Colonic mucosa (tissue), 4 donors: ENCODE measurements around the gene HAND2. TPM values are rescaled to one million over a fixed set of nuclear protein-coding genes. Genes with fewer than 3 reads are reported as not detected.

ENCODE experiments used
- DNase-seq: peaks from one replicate; pipeline ENCODE4 v3.0.0-alpha.2; 2020
- H3K27ac ChIP-seq: fragments of 200-600 bp; one replicate; pipeline ENCODE4 v1.8.0; 2021
- H3K27me3 ChIP-seq: fragments of 200-600 bp; one replicate; pipeline ENCODE4 v1.8.0; 2021
- H3K36me3 ChIP-seq: fragments of 200-600 bp; one replicate; pipeline ENCODE4 v1.8.0; 2021
- H3K4me1 ChIP-seq: fragments of 200-600 bp; one replicate; pipeline ENCODE4 v1.8.0; 2021; ENCODE audit warnings: mild to moderate bottlenecking
- H3K4me3 ChIP-seq: fragments of 200-600 bp; one replicate; pipeline ENCODE4 v1.8.0; 2021
- H3K9ac ChIP-seq, 2 donors: one replicate each; pipeline ENCODE4 v1.7.0; 2013; ENCODE audit warnings: control low read depth in 2 of 2, low read depth in 2 of 2, low read length in 2 of 2
- H3K9me3 ChIP-seq: fragments of 200-600 bp; one replicate; pipeline ENCODE4 v1.8.0; 2021
- CTCF ChIP-seq: fragments of 200-600 bp; IDR thresholded peaks from one replicate; pipeline ENCODE4 v1.8.0; 2022; ENCODE audit warnings: antibody characterized with exemption, mild to moderate bottlenecking
- intact Hi-C: fragments of 100-400 bp; cut with DNase I; formaldehyde crosslinking; loops from one replicate; pipeline ENCODE4 v1.14.1; 2022
- total RNA-seq, 2 donors: library from RNA; stranded (reverse); fragmentation: NEBNext Ultra II Directional in 1 of 2; extraction: Animal tissue kit (Norgen Biotek cat#: 25700) in 1 of 2; gene quantifications; one replicate each; pipeline ENCODE4 v1.2.1, GENCODE V29; 2021
- donor health status: healthy.
- donor health status: DM: no; HTN: no; CAD: no.
- donor health status: DM: no; HTN: no; CAD: no.

HAND2 gene
- total RNA-seq, 2 donors from 2014 or later, result 1.6 to 9.4 TPM

DNA sequence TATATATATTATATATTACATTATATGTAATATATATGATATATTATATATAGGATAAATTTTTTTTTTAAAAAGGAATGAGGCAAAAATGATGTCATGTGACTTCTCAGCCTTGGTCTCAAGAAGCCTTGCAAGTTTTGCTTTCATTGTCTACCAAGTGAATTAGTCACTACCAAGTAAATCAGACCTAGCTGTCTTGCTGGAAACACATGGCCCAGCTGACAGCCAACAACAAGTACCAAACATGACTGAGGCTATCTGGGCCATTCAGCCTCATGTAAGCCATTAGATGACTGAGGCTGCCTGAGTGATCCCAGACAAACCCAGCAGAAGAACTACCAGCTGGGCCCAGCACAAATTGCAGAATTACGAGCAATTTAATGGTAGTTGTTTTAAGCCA is 44.9 kb downstream of the HAND2 start:
- Histone ChIP-seq H3K27ac (no peak overlapping the region), H3K9ac (no peak overlapping the region), H3K36me3 (no peaks in the 10 kb centered on the region), H3K27me3 (no peaks in the 10 kb centered on the region), H3K4me3 (no peak overlapping the region), H3K9me3 (no peaks in the 10 kb centered on the region), H3K4me1 (no peaks in the 10 kb centered on the region)
- TF ChIP-seq CTCF, result no peak
- intact Hi-C loops, result no loop called here
- no peak for DNase-seq

DNA sequence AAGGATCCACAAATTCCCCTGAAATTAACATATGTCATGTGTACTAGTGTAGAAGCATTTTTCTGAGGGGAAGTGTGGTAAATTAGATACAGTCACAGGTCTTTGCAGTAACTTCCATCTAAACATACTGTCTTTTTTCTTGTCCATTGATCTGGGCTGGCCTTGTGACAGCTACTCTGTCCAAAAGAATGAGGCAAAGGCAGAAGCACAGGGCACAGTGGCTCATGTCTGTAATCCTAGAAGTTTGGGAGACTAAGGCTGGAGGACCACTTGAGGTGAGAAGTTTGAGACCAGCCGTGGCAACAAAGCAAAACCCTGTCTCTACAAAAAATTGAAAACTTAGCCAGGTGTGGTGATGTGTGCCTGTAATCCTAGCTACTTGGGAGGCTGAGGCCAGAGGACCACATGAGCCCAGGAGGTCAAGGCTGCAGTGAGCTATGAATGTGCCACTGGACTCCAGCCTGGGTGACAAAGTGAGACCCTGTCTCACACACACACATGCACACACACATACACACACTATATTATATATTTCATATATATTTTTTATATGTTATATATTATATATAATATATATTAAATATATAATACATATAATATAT is 47.6 kb downstream of the HAND2 start:
- H3K27ac ChIP-seq, result no peak overlapping the region
- H3K9me3 ChIP-seq, result no peaks in the 10 kb centered on the region
- no peak for DNase-seq
- no peak overlapping the region for H3K4me3 ChIP-seq
- TF ChIP-seq CTCF, result no peak
- H3K9ac ChIP-seq, result no peak overlapping the region
- H3K36me3 ChIP-seq, result no peaks in the 10 kb centered on the region
- intact Hi-C loops, result no loop called here
- no peaks in the 10 kb centered on the region for H3K27me3 ChIP-seq
- H3K4me1 ChIP-seq, result no peaks in the 10 kb centered on the region

GRCh38 chr4:173478913-173479283 is 51.1 kb downstream of the HAND2 start:
- H3K27ac ChIP-seq, result no peak overlapping the region
- no peak for TF ChIP-seq CTCF
- H3K27me3 ChIP-seq, result no peaks in the 10 kb centered on the region
- H3K4me3 ChIP-seq, result no peak overlapping the region
- no peaks in the 10 kb centered on the region for H3K36me3 ChIP-seq
- intact Hi-C loops, result no loop called here
- H3K9me3 ChIP-seq, result no peaks in the 10 kb centered on the region
- no peaks in the 10 kb centered on the region for H3K4me1 ChIP-seq
- no peak overlapping the region for H3K9ac ChIP-seq
- no peak for DNase-seq

- H3K27ac ChIP-seq, result no peak overlapping the region
Observed at GRCh38 chr4:173478201-173478912, 51.7 kb downstream of the HAND2 start.

DNA sequence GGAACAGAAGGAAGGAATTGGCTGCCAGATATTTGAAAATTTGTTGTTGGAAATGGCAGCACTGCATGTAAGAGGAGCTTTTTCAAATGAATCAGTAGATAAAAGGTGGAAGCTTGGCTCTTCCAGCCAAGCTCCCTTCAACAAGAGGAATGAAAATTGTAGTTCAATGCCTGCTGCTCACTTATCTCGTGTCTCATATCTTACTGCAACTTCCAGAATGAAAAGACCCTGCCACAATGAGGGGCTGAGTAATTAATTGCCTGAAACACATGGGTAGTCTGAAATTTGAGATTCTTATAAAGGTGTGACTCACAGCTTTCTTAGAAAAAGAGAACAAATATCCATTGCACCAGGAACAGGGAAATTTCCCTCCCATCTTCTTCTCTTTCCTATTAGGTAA is 53.0 kb downstream of the HAND2 start:
- H3K36me3 ChIP-seq, result no peaks in the 10 kb centered on the region
- no peak for DNase-seq
- intact Hi-C loops, result no loop called here
- H3K9ac ChIP-seq, result no peak overlapping the region
- H3K27me3 ChIP-seq, result no peaks in the 10 kb centered on the region
- no peak overlapping the region for H3K27ac ChIP-seq
- TF ChIP-seq CTCF, result no peak
- H3K4me3 ChIP-seq, result no peak overlapping the region
- no peaks in the 10 kb centered on the region for H3K9me3 ChIP-seq
- no peaks in the 10 kb centered on the region for H3K4me1 ChIP-seq

More at GRCh38 chr4:173478201-173478912, 51.7 kb downstream of the HAND2 start:
- Histone ChIP-seq H3K4me1 (no peaks in the 10 kb centered on the region), H3K27me3 (no peaks in the 10 kb centered on the region), H3K36me3 (no peaks in the 10 kb centered on the region), H3K9me3 (no peaks in the 10 kb centered on the region), H3K9ac (no peak overlapping the region), H3K4me3 (no peak overlapping the region)
- TF ChIP-seq CTCF, result no peak
- intact Hi-C loops, result no loop called here
- no peak for DNase-seq

Other genes starting within 250 kb of the HAND2 start
- 100 to 1,000 TPM in 1 of 2 donors, 10 to 100 TPM in 1; 94.3 to 246 TPM for gene HMGB2, start 195.9 kb downstream of the HAND2 start, total RNA-seq
- 10 to 100 TPM; 18.8 to 20.0 TPM for gene SAP30, start 159.3 kb downstream of the HAND2 start, total RNA-seq
- under 1 TPM in 1 of 2 donors, not detected in 1; 0.80 TPM for gene SCRG1, start 131.1 kb downstream of the HAND2 start, total RNA-seq